GM21447 (cell line): Measurements from ENCODE around the gene COX18.
A peak's percentile ranks its signal among the peaks of the same experiment; 100 is the strongest.

ENCODE experiments used
- ATAC-seq: cut with Tn5 transposase; IDR thresholded peaks from one replicate; pipeline ENCODE4 v1.9.1; 2021; ENCODE audit not compliant: unreplicated experiment

Gene COX18

DNA sequence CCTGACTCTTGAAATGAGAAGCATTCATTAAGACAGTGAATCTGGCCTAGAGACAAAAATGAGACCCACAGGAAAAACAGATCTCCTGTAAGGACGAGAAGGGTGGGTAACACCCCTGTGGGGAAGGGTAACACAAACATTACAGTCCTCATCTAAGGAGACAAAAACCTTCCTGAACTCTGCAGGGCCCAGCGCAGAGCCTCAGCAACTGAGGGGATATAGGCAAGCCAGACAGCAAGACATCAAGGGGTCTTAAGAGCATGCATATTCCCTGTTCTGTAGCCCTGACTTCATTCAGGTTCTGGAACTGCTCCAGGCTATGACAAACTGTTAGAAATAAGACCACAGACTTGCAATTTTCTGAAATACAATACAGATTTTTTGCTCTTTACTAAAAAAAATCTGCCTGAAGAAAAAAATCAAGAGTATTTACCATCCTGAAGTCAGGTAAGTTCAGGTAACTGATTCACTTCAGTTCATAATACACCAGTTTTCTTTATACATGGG lies 15.5 kb downstream of the COX18 start:
- no peak for ATAC-seq

DNA sequence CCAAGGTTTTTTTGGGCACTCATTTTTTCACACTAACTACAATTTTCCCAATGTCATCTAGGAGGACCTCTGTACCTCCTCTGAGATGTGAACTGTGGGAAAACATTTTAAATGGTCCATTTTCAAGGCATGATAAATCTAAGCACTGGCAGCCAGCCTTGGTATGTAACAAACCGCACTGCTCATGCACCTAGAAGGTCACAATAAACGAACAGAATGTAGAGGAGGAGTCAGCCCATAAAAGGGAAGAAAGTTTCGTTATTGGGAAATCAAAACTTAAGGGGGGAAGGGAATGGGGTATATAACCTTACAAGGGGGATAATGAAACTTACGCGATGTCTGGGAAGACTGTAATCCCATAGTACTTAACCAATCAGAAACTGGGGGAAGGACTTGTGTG lies 16.4 kb downstream of the COX18 start:
- no peak for ATAC-seq

DNA sequence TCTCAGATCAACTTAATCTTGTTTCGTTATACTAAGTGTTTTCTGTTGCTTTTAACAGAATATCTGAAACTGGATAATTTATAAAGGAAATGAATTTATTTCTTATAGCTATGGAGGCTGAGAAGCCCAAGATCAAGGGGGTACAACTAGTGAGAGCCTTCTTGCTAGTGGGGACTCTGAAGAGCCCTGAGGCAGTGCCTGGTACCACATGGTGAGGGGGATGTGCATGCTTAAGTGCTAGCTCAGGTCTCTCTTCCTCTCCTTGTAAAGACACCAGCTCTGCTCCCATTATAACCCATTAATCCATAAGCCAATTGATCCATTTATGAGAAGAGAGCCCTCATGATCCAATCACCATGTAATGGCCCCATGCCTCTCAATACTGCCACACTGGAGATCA lies 17.9 kb downstream of the COX18 start:
- no peak for ATAC-seq

DNA sequence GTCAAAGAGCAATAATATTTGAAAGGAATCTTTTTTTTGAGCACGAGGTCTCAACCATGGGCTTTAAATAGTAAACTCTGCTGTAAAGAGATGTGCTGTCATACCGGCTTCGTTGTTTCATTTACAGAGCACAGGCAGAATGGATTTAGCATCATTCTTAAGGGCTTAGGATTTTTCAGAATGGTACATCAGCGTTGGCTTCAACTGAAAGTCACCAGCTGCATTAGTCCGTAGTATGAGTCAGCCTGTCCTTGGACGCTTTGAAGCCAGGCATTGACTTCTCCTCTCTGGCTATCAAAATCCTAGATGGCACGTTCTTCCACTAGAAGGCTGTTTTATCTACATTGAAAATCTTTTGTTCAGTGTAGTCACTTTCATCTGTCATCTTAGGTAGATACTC lies 23.6 kb downstream of the COX18 start:
- no peak for ATAC-seq

DNA sequence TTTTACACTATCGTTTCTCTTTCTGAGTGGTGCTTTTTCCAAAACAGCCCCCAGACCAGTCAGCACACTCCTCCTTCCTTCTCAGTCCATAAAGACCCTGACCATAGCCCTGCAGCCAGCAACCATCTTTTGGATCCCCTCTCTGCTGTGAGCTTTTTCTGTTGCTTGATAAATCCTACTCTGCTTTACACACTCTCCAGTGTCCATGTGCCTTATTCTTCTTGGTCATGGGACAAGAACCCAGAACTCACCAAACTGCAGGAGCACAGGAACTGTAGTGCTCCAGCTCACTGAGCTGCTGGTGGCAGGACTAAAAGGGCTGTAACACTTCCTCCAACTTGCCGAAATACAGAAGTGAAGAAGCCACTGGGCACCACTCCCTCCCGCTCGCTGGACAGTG lies 32.5 kb downstream of the COX18 start:
- ATAC-seq, result no peak

DNA sequence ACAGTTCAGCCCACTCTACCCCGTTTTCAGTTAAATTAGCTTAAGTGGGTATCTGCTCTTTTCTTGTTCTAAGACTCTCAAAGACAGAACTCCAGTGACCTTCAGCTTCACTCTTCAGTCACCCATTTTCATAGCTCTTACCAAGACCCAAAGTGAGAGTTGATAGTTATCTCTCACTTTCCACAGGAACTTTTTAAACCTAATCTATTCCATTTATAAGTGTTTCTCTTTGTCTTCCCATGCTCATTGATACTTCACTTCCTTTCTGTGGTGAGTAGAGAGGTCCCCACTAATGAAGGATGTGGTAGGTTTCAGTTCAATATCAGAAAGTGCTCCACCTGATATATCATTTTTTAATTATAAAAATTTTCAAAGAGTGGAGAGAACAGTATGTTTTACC lies 33.4 kb downstream of the COX18 start:
- ATAC-seq, result no peak

DNA sequence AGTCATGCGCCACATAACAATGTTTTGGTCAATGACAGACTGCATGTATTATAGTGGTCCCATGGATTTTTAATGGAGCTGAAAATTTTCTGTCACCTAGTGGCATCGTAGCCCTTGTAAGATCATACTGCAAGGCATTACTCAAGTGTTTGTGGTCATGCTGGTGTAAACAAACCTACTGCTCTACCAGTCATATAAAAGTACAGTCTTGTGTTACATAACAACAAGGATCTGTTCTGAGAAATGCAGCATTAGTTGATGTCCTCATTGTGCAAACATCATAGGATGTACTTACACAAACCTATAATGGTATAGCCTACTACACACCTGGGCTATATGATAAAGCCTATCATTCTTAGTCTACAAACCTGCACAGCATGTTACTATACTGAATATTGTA lies 34.6 kb downstream of the COX18 start:
- ATAC-seq, result no peak

DNA sequence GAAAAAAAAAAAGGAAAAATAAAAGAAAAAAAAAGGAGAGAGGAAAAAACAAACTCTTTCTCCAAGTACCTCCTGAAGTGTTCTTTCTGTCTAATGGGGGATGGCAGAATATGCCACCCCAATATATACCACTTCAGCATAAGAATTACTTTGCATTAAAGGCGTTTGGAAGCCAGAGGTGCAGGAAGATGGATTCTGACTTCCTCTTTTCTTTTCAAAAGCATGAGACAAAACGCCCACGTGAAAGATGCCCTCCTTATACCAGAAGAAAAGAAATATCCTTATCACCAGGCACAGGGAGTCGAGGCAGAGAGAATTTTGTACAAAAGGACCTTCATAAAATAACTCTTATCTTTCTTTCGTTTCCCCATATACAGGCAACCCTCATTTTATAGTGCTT lies 40.9 kb downstream of the COX18 start:
- no peak for ATAC-seq

DNA sequence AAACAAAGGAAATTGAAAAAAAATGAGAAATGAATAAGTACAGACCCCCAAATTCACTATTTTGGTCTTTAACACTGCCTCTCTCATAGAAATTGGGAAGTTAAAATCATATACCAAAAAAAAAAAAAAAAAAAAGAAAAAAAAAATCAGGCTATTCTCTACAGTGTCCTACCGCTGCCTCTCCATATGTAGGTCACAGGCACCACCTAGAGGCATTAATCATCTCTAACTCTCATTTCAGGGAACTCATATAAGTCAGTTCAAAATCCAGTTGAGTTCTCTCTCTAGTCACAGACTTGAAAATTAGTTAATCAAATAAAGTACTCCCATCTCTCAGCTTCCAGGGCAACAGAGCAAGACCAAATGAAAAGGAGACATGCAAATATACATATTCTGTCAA lies 47.9 kb downstream of the COX18 start:
- peak; percentile 67 for ATAC-seq

DNA sequence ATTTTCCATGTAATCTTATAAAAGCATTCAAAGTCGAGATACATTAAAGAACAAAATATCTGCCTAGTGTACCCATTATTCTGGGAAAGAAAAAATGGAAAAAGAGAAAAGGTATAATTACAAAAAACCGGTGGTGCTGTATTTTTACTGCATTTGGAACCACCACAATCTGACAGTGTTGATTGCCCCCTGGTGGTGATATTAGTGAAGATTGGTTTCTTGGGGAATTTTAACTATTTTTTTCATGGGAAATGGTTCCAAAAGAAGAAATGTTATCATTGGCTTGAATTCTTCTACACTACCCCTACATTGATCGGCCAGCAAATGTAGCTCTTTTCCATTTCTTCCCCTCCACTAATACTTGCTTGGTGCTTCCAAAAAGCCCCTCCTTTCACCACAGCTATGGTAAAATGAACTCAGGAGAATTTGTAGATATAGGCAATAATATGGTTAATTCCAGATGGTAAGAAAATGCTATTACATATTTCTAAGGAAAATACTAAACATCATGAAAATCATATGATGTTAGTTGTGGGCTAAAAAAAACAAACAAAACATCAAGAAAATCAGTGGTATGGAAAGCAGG lies 50.0 kb downstream of the COX18 start:
- ATAC-seq, result no peak

DNA sequence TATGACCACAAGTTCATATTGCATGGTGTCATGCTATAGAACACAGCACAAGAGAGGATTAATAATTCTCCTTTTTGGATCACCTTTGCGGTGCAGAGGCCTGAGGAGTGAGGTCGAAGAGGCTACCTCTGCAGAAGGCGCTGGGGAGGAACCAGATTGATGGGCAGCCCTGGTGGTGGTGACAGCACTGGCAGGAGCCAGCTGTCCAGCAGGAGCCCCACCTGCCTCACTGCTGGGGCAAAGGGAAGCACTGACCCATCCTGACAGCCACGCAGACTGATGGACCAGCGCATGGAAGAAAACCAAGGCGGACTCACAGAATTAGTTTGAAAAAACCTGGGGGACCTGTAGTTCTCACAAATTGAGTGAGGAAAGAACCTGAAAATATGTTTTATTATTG lies 50.9 kb downstream of the COX18 start:
- ATAC-seq, result no peak

DNA sequence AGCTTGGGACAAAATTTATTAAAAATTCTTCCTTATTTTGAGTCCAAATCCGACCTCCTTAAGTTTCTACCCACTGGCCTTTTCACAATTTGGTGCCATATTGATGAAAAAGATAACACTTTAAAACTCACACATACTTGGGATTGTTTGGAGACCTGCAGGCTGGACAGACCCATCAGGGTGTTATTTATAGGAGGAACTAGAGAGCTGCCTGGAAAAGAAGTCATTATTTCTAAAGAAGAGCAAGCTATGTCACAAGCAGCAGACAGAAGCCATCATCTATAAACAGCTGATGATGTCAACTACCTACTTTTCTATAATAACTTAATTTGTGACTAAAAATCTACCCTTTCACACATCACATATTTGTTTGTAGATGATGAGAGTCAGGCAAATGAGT lies 56.2 kb downstream of the COX18 start:
- ATAC-seq, result no peak

DNA sequence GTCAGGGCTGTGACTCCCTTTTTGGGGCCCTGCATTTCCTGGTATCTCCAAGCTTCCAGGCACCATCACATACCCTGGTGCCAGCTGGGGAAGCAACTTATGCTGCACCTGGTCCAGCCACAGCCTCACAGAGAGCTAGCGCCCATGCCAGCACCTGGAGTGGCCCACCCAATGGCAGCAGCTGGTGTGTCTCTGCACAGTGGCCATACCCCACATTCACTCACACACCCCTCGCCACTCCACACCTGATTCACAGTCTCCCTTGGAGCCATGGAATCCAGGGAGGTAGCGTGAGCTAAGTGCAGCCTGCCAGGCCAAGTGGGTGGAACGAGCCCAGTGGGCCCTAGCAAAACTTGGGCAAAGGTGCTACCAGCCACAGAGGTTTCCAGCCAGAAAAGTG lies 56.8 kb downstream of the COX18 start:
- ATAC-seq, result no peak

DNA sequence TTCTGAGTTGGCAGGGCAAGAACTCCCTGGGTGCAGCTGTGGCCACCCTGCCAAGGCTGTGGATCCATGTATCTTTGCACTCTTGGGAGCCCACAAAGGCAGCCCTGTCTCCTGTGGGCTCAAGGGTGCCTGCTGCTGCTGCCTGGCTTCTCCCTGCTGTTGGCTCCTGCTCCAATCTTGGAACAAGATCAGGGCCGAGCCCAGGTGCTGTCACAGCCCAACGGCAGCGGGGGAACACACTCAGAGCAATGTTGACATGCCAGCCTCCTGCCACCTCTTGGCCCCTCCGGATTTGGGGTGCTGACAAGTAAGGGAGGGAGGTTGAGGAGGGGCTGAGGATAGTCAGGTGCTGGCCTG lies 57.9 kb downstream of the COX18 start:
- ATAC-seq, result no peak

DNA sequence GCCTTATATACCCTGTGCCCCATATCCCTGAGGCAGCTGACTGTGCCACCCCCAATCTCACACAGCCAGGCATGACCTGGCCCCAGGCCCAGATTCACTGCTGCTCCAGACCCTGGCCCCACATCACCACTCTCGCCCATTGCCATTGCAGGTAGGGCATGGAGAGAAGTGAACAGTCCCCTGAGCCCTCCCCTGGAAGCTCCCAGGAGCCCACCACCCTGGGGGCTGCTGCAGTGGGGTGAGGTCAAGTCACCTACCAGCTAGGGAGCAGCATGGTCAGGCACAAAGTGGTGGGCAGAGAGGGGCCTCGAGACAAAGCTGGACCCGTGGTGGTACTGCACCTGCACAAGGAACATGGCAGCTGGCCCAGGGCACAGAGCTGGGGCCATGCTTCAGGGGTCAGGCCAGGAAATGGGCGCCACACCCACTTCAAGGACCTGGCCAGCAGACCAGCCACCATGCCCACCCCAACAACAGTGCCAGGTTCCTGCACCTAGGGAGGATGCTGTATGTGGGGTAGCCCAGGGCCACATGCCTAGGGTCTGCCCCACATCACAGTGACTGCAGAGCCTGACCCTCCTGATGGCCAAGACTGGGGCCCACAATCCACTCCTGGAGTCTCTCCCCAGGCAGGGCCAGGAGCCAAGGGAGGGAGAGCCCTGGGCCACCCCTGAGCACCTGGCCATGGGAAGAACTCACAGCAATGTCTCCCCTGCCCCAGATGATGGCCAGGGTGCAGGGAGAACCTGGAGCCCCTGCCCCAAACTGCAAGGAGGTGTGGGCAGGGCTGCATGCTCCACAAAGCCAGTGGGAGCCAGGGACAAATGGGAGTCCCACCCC lies 58.5 kb downstream of the COX18 start:
- ATAC-seq, result no peak

DNA sequence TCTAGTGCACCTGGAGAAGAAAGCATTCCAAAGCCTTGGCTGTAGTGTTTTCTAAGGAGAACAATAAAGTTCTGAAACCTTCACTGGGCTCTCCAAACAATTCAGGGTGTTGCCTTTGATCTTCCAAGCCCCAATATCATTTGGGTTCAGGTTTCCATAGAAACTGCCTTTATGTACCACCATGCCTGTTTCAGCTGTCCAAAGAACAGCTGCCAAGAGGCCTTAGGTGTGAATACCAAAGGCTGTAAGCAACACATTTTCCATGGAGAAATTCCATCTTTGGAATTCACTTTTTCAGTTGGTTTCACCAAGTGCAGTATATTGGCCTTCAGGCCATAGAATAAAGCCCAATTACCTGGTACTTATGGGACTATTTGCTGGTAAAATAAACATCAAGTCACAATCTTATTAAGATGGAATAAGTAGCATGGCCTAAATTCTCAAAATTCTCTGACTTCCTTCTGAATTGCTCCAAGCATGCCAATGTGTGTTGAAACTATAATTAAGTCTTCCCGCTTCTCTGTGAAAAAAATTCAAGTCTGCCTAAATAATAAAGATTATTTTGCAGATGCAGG lies 61.9 kb downstream of the COX18 start:
- ATAC-seq, result no peak

DNA sequence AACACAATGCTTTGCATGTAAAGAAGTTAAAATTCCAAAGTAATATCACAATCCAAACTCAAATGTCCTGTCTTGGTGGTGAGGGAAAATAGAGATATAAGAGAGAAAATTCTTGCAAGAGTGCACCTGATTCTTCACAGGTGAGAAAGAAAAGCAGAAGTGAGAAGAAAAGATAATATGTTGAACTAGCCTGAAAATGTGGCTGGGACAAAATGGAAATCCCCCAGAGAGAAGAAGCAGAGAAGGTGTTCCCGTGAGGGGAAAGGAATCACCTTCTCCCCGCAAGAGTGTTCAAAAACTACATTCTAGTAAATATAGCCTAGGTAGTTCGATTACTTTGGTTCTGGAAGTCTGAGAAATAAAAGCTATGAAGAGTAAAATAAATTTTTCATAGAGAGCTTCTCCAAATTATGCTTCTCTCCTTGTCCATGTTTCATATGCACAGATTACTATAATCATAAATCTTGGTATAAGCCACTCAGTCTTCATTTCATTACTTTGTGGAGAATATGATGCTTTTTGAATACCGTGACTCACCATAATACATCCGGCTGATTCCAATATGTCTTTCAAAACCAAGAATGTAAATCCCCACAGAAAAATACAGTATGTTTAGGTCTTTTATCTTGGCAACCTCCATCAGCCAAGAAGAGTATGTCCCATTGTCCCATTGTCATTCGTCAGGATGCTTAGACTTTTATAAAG lies 63.1 kb downstream of the COX18 start:
- ATAC-seq, result peak; percentile 83

DNA sequence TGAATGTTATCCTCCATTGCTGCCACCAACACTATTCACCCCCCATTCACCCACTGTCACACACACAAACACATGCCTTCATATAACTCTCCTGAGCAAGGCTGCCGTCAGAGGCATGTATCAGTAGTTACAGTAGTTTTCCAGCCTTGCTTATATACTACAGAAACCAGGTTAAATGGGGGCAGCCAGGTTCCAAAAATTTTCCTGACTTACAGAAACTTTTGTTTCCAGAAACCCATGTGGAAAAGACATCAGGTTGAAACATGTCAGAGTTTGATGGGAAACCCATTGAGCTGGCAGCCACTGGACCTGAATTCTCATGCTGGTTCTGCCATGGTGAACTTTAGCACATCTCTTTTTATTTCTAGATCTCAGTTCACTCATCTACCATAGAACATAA lies 64.0 kb downstream of the COX18 start:
- no peak for ATAC-seq
